HTR-8/SVneo (cell line): ENCODE measurements around the gene IL17RD.

Source experiments
- DNase-seq: peaks from one replicate; pipeline ENCODE4 v3.0.0; 2011; ENCODE audit warnings: low spot score, mixed read lengths; ENCODE audit not compliant: insufficient read length
- FAIRE-seq: peaks from 2 replicates; lab custom pipeline; 2011; peaks lifted over from hg19 to GRCh38; lab: Jason Lieb, UNC

IL17RD gene

GRCh38 chr3:57164657-57165573, at the start of gene IL17RD:
TSS of gene IL17RD (minus strand) at chr3:57165353. CDS start at chr3:57165286, 67 bp downstream.
- FAIRE-seq (peak; percentile 58), DNase-seq (peak; percentile 82)

GRCh38 chr3:57206423-57206822, 41.3 kb upstream of the IL17RD start:
- FAIRE-seq (no peak), DNase-seq (no peak)

- DNase-seq: no peak
- no peak for FAIRE-seq
Observed at GRCh38 chr3:57199895-57200297, 34.7 kb upstream of the IL17RD start, which contains the start of gene HESX1. TSS of gene HESX1 (minus strand) at chr3:57199978. CDS start at chr3:57199918, 60 bp downstream.

GRCh38 chr3:57194641-57195040, 29.5 kb upstream of the IL17RD start:
- DNase-seq (no peak), FAIRE-seq (no peak)

- DNase-seq (no peak), FAIRE-seq (no peak)
Observed at GRCh38 chr3:57192028-57192427, 26.9 kb upstream of the IL17RD start.

- no peak for FAIRE-seq
Observed at GRCh38 chr3:57184526-57184925, 19.4 kb upstream of the IL17RD start.

GRCh38 chr3:57179580-57180410, 14.6 kb upstream of the IL17RD start:
- DNase-seq (no peak), FAIRE-seq (no peak)

More at GRCh38 chr3:57184526-57184925, 19.4 kb upstream of the IL17RD start:
- DNase-seq: no peak

- FAIRE-seq (no peak), DNase-seq (no peak)
Observed at GRCh38 chr3:57176045-57176444, 10.9 kb upstream of the IL17RD start.

GRCh38 chr3:57173687-57174086, 8.5 kb upstream of the IL17RD start:
- FAIRE-seq (no peak), DNase-seq (no peak)

- DNase-seq (no peak), FAIRE-seq (no peak)
Observed at GRCh38 chr3:57170946-57171345, 5.8 kb upstream of the IL17RD start.

- DNase-seq: peak; percentile 75
- FAIRE-seq: peak; percentile 28
Observed at GRCh38 chr3:57169872-57170623, 4.9 kb upstream of the IL17RD start.

- FAIRE-seq (peak; percentile 72), DNase-seq (no peak)
Observed at GRCh38 chr3:57169108-57169507, 4.0 kb upstream of the IL17RD start.

- no peak for DNase-seq
- FAIRE-seq: no peak
Observed at GRCh38 chr3:57168151-57168550, 3.0 kb upstream of the IL17RD start.

GRCh38 chr3:57166660-57167059, 1.5 kb upstream of the IL17RD start:
- FAIRE-seq (no peak), DNase-seq (no peak)

GRCh38 chr3:57165641-57166040, 488 bp upstream of the IL17RD start:
- FAIRE-seq (no peak), DNase-seq (no peak)

- DNase-seq (no peak), FAIRE-seq (no peak)
Observed at GRCh38 chr3:57164217-57164656, 916 bp downstream of the IL17RD start.

- FAIRE-seq: no peak
- no peak for DNase-seq
Observed at GRCh38 chr3:57163751-57164150, 1.4 kb downstream of the IL17RD start.

- DNase-seq (no peak), FAIRE-seq (no peak)
Observed at GRCh38 chr3:57161915-57162314, 3.2 kb downstream of the IL17RD start.

GRCh38 chr3:57160765-57161538, 4.2 kb downstream of the IL17RD start:
- FAIRE-seq (no peak), DNase-seq (no peak)
